NT2/D1 (cell line): ENCODE data around the gene PLPPR2.

Source experiments
- SUZ12 ChIP-seq: IDR thresholded peaks from 2 replicates; pipeline ENCODE4 v1.6.1; 2011; ENCODE audit not compliant: insufficient read length, insufficient read depth; ENCODE audit errors: extremely low read depth
- YY1 ChIP-seq: IDR thresholded peaks from 2 replicates; pipeline ENCODE4 v1.6.1; 2011; ENCODE audit not compliant: insufficient read length, insufficient read depth
- ZNF274 ChIP-seq: IDR thresholded peaks from 2 replicates; pipeline ENCODE4 v1.6.1; 2011; ENCODE audit warnings: mild to moderate bottlenecking, low read depth, low read length

DNA sequence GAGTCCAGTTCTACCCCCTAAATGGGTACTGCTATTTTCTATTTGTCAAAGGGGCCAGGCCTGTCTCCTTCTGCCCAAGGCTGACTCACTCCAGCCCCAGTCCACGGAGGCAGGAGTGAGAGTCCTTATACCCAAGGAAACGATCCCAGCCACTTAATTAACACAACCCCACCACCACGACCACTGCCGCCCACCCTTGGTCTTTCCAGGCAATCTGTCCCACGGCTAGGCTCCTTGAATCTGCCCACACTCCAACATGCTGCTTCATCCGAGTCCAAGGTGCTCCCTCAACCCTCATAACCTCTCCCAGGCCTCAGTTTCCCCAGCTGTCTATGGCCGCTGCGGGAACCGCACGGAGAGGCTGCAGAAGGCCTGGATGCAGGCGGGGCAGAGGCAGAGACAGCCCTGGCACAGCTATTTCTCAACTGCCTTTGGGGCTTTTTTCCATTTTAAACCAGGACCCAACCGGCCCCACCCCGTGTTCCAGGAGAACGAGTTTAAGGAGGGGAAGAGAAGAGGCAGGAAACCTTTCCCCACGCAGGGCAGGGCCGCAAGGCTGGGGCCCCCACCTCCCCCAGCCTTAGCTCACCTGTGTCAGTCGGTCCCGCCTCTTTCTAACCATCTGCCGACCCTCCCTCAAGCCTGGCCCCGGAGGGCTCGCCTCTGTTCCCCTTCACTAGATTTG lies 16.5 kb upstream of the PLPPR2 start:
- TF ChIP-seq ZNF274: no peak
- TF ChIP-seq YY1: no peak
- TF ChIP-seq SUZ12: no peak
